GM08714 (cell line): Measurements from ENCODE around the gene IL1RL2.

Experiments
- H3K4me3 ChIP-seq: fragments of 200-500 bp; sonication (Bioruptor generic); 2 replicates; pipeline ENCODE4 v1.5.1; 2014; ENCODE audit warnings: mild to moderate bottlenecking, low read length, inconsistent platforms
- ZNF274 ChIP-seq: IDR thresholded peaks from 2 replicates; pipeline ENCODE4 v1.6.1; 2012; ENCODE audit warnings: mild to moderate bottlenecking, low read depth, low read length

IL1RL2 gene

DNA sequence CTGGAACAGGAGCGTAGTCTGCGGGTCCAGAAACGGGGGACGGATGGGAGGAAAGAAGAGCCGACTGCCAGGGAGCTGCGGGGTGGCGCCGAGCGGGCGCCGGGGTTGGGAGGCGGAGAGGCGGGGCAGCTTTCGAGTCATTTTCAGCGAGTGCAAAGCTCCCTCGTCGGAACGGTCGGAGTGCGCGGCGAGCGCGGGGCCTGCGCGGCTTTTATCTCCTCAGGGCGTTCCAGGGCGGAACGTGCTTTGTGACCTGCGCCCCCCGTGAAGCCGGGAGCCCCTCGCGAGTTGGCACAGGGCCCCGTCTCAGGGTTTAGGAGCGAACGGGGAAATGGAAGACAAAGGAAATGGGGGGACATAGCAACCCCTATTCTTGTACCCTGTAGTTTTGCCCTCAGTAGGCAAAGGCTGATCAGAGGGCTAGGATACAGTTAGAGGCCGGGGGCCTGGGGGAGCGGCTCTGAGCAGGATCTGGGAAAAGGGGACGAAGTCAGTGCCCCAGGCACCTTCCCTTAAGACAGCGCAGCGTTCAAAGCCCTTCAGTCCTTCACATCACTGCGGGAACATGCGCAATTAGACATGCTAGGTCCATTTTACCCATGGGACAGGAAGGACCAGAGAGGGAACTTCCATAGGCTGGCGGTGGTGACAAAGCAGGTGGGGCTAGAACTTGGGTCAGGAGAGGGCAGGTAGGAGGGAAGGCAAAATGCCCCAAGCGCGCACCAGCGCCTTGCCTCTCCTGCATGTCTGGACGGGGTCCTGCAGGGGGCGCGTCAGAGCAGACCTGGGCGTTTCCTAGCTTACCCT, 64.4 kb downstream of the IL1RL2 start:
- peak overlapping the region; percentile 1; the same call in 1 of the 2 replicates for H3K4me3 ChIP-seq
- no peak for TF ChIP-seq ZNF274

DNA sequence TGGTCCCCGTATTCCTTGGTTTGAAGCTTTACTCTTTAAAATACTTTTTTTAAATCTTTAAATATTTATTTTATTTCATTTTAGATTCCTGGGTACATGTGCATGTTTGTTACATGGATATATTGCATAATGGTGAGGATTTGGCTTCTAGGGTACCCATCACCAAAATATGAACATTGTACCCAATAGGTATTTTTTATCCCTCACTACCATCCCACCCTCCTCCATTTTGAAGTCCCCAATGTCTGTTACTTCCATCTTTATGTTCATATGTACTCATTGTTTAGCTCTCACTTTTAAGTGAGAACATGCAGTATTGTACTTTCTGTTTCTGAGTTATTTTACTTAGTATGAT, 65.0 kb downstream of the IL1RL2 start:
- H3K4me3 ChIP-seq: no peak overlapping the region
- TF ChIP-seq ZNF274: no peak

DNA sequence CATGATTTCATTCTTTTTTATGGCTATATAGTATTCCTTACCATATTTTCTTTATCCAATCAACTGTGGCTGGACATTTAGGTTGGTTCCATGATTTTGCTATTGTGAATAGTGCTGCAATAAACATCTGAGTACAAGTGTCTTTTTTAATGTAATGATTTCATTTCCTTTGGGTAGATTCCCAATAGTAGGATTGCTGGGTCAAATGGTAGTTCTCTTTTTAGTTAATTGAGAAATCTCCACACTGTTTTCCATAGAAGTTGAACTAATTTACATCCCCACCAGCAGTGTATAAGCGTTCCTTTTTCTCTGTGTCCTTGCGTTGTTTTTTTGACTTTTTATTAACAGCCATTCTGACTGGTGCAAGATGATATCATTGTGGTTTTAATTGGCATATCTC, 65.4 kb downstream of the IL1RL2 start:
- TF ChIP-seq ZNF274: no peak
- no peak overlapping the region for H3K4me3 ChIP-seq

DNA sequence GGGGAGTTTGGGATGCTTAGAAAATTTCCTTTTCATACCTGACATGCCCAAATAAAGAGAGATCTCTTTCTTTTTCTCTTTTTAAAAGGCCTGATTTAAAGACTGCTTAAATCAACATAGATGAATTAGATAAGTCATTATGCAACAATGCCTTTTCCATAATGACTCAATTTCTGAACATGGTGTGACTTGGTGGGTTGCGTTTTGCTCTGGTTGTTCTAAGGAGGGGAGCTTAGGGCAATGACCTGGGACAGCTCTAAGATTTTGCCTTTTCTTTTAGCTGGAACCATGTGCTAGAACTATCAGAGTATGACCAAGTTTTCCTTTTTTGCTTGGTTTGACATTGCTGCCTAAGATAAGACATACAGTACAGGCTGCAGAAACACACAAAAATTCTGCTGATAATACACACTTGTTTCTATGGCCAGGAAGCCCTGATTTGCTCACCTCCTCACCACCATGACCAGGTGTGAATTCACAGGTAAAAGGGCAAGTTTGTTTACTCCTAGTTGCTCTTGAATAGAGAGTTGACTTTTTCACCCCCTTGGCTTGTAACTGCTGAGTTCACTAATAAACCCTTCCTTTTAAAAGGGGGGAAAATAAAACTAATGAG, 66.4 kb downstream of the IL1RL2 start:
- H3K4me3 ChIP-seq: no peak overlapping the region
- TF ChIP-seq ZNF274: no peak

DNA sequence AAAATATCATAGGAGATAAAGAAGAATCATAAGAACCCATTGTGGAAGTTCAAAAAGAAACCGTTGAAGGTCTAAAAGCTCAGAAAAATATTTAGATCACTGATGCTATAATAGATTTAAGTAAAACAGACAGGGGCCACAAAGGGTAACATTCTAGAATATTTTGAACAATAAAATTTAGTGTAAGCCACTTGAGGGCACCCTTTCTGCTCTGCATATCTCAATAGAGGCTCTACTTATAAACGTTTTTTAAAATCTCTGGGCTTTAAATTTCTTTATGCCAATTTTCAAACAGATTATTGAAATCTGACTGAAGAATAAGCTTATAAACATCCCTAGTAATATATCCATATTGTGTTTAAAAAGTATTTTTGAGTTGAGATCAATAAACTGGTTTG, 66.9 kb downstream of the IL1RL2 start:
- TF ChIP-seq ZNF274: no peak
- H3K4me3 ChIP-seq: no peak overlapping the region

DNA sequence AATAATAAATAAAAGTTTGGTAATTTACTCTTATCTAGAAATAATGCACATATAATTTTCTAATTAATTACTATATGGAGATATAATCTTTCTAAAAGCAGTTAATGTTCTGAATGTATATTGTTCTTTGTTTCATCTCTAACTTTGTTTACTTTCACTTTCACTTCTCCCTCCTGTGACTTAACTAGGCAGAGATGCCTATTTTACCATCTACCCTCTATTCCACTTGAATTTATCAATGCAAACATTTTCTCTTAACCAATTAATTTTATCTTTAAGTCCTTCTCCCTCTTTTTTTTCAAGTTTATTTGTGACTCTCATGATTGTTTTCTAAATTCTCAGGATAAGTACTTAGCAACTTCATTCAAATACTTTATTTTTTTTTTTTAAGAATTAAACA, 69.5 kb downstream of the IL1RL2 start:
- no peak overlapping the region for H3K4me3 ChIP-seq

DNA sequence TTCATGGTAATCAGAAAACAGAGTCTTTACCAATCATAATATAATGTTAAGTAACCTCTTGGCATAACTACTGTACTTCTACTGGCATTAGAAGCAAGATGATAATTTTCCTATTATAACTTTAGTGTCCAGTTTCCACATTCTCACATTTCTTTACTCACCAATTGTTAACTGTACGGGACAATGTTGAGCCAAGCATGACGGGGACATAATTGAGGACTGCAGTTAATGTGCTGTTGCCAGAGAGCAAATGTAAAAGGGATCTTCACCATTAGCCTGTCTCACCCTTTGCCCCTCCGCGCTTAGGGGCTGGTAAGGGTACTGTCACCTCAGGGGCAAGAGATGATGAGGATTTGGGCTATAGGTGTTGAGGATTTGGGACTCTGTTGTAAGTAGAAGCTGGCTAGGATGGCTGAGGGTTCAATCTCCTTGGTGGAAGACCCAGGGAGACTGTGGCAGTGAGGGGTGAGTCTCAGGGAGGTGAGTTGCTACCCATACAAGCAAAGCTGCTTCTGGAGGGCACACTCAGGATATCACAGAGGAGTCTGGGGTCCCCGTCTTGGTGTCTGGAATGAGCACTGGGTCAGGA, 70.1 kb downstream of the IL1RL2 start:
- H3K4me3 ChIP-seq: no peak overlapping the region
- no peak for TF ChIP-seq ZNF274

More for the DNA sequence above, 69.5 kb downstream of the IL1RL2 start:
- no peak for TF ChIP-seq ZNF274

DNA sequence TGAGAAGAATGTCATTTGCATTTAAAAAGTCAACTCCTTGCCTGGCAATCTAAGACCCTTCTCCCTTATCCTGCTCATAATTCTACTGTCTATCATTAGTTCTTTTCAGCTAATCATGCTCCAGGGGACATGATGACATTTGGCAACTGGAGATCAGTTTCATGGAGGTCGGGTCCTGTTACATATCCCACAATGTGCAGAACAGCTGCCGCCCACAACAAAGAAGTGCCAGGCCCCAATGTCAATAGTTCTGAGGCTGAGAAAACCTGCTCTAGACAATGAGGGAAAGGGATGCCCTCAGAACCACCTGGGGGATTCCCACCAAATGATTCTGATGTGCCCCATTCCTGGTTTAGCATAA, 71.2 kb downstream of the IL1RL2 start:
- H3K4me3 ChIP-seq: no peak overlapping the region
- TF ChIP-seq ZNF274: no peak

DNA sequence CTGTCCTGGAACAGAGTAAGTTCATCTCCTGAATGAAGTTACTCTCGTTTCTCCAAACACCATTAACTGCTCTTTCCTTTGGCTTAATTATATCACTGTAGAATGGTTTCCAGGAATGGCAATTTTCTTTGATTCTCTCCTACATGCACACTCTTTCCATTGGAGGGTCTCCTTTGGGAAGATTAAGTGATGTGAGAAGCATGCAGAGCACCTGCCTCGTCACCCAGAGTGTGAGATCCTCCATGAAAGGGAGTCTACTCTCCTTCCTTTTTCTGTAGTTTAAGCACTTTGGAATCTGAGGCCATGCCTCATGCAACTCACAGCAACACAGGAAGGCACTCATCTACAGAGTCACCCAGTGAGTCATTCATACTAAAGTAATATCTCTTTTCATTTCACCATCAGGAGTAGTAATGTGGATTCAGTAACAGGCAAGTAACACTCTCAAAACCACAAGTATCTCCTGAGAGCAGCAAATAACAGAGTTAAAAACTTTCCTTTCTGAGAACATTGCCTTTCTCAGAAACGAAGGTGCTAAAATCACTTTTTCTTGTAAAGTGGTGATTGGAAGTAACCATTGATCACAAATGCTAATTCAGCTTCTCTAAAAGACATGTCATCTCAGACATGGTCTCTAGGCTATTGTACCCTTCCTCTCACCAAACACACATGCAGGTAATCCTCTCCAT, 71.7 kb downstream of the IL1RL2 start:
- no peak overlapping the region for H3K4me3 ChIP-seq
- no peak for TF ChIP-seq ZNF274

DNA sequence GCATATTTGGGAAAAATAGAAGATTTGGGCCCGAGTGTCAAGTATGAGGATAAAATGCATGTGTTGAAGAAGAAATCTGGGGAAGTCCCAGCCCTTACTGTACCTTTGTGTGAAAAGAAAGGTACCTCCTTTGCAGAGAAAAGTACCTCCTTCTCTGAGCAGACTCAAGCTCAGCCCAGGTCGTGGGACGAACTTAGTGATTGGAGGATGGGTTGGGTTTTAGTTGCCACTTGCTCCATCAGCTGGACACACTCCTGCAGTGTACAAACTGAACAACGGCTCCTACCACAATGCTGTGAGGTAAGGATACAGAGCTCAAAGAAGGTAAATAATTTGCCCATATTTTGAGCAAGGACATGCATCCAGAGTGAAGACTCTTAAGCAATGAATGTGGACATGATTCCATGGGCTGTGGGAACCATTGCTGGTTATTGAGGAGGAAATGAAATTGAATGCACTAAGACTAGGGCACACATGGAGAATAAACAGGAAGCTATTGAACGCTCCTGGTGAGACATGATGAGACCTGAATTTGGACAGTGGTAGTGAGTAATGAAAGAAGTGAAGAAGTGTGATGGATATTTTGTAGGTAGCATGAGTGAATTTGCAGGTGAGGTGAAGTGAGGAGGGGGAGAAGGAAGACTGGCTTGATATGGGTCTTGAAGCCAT, 74.8 kb downstream of the IL1RL2 start:
- no peak for TF ChIP-seq ZNF274
- H3K4me3 ChIP-seq: no peak overlapping the region

DNA sequence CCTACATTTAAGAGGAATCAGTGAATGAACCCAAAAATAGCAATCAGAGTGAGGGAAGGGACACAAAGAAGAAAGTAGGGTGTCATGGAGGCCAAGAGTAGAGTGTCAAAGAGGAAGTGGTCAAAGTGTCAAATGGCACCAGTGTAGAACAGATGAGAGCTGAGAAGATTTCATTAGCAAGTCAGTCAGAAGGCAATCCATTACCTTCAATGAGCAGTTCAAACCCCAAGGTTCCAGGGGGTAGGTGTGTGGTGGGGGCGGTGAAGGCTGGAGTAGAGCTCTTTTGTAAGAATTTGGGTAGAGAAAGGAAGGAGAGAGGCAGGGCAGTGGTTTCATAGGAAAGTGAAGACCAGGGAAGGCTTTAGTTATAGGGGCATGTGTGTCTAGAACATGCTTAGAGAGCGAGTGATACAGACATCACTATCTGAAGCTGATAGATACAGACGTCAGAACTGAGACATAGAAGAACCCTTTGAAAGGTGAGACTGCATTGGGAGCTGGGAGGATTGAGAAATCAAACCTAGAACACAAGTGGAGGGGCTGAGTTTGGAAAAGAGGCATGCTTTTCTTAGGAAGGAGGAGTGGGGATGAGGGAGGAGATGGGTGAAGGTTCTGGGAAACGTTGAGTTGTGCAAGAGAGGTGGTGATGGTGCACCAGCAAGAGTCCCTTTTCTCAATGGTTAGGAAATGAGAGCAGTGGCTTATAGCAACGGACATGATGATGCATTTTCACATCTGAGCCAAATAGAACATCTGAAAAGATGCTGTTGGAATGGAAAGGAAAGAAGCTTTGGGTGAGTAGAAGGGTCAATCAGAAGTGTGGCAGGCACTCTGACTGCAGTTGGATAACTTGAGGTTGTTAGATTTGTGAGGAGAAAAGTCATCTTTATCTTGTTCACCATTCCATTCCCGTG, 75.7 kb downstream of the IL1RL2 start:
- no peak overlapping the region for H3K4me3 ChIP-seq
- no peak for TF ChIP-seq ZNF274

DNA sequence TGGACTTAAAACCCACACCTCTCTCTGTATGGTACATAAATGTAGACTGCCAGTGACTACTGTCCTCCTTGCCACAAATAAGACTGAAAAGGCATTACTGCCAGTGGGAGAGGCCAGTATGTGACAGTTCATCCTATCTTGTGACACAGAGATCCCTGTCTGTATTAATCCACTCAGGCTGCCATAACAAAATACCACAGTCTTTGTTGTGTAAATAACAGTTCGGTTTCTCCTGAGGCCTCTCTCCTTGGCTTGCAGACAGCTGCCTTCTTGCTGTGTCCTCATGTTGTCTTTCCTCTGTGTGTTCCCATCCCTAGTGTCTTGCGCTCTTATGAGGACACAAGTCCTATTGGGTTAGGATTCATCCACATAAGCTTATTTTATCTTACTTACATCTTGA, 78.1 kb downstream of the IL1RL2 start:
- no peak overlapping the region for H3K4me3 ChIP-seq
- TF ChIP-seq ZNF274: no peak

DNA sequence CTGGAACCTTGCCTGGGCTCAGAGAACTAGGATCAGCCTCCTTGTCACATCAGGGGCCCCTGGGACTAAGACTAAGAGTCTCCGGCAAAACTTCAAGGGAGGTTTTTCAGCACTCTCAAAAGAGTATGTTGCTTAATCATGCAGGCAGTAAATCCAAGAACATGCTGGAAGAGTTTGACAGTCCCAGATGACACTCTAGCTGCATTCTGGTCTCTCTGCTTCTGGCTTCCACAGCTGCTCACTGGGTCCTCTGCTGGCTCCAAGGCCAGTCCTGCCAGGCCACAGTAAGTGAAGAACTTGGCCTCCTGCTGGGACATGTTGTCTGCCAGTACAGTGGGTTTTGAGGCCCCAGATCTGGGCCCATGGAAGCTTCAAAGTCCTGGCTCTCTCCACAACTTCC, 79.4 kb downstream of the IL1RL2 start:
- TF ChIP-seq ZNF274: no peak
- H3K4me3 ChIP-seq: no peak overlapping the region

DNA sequence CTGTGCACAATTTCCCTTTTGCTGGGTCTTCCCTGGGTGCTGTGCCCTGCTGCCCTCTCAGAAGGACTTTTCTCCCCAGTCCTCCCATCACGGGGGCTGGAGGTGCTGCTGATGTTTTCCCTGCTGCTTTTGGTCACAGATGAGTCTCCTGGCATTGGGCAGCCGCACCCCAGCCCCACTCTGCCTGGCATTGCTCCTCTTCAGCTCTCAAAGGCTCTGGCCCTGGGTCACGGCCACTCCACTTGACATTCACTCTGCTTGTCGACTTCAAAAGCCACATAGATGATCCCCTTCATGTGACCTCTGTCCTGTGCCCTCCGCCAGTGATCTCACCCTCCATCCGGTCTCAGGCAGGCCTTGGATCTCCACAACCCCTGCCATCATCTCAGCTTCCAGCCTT, 81.0 kb downstream of the IL1RL2 start:
- no peak overlapping the region for H3K4me3 ChIP-seq
- no peak for TF ChIP-seq ZNF274
